Posterior vena cava (tissue), 2 donors: ENCODE data around the gene SMPD4. TPM values are rescaled to one million over a fixed set of nuclear protein-coding genes. Genes with fewer than 3 reads are reported as not detected.
A peak's percentile ranks its signal among the peaks of the same experiment; 100 is the strongest.
"Not testable (repeated sequence)": the region's sequence is repeated elsewhere in the genome, so short reads cannot be mapped to it uniquely, and the experiment has no call there.

Source experiments
- DNase-seq: peaks from one replicate; pipeline ENCODE4 v3.0.0-alpha.2; 2020; ENCODE audit warnings: low spot score
- intact Hi-C, 2 donors: fragments of 100-400 bp; cut with DNase I; formaldehyde crosslinking; loops; one replicate each; pipeline versions ENCODE4 v1.14.1 to v1.14.2; 2022 to 2023
- total RNA-seq, 2 donors: library from RNA; stranded (reverse); fragmentation: NEBNext Ultra II Directional; extraction: Animal tissue kit (Norgen Biotek cat#: 25700); gene quantifications; one replicate each; pipeline ENCODE4 v1.2.1, GENCODE V29; 2021
- donor health status: DM: yes; HTN: yes; CAD: no.
- donor health status: DM: yes; HTN: yes; CAD: no.

Gene SMPD4
- total RNA-seq, 2 donors from 2014 or later: 26.5 to 29.7 TPM

- intact Hi-C loops: no loop called here
- peak; percentile 48 for DNase-seq
Observed at GRCh38 chr2:130190237-130190636, 8.8 kb upstream of the SMPD4 start.

- DNase-seq: not testable (repeated sequence)
- intact Hi-C loops: loop anchor here in 1 of 2 donors (10.0 kb wide), 1 partner anchor 146 kb away; no protein-coding TSS in a partner anchor
Observed at GRCh38 chr2:130188958-130189357, 7.6 kb upstream of the SMPD4 start.

- intact Hi-C loops: loop anchor here in 1 of 2 donors (10.0 kb wide), 1 partner anchor 147 kb away; no protein-coding TSS in a partner anchor
- DNase-seq: peak; percentile 17
Observed at GRCh38 chr2:130187859-130188792, 6.7 kb upstream of the SMPD4 start.

GRCh38 chr2:130187268-130187667 lies 5.9 kb upstream of the SMPD4 start:
- intact Hi-C loops: loop anchor here in 1 of 2 donors (10.0 kb wide), 1 partner anchor 148 kb away; no protein-coding TSS in a partner anchor
- peak; percentile 25 for DNase-seq

- peak; percentile 24 for DNase-seq
Observed at GRCh38 chr2:130186391-130186790, 5.0 kb upstream of the SMPD4 start.

GRCh38 chr2:130185896-130186295 lies 4.5 kb upstream of the SMPD4 start:
- intact Hi-C loops: loop anchor here in 1 of 2 donors (10.0 kb wide), 1 partner anchor 149 kb away; no protein-coding TSS in a partner anchor
- DNase-seq: peak; percentile 55

More at GRCh38 chr2:130186391-130186790, 5.0 kb upstream of the SMPD4 start:
- intact Hi-C loops: loop anchor here in 1 of 2 donors (10.0 kb wide), 1 partner anchor 148 kb away; no protein-coding TSS in a partner anchor

GRCh38 chr2:130185436-130185835 lies 4.0 kb upstream of the SMPD4 start:
- DNase-seq: no peak
- intact Hi-C loops: loop anchor here in 1 of 2 donors (10.0 kb wide), 1 partner anchor 149 kb away; no protein-coding TSS in a partner anchor

GRCh38 chr2:130183512-130184373 lies 2.3 kb upstream of the SMPD4 start:
- DNase-seq: no peak
- intact Hi-C loops: loop anchor here in 1 of 2 donors (10.0 kb wide), 1 partner anchor 151 kb away; no protein-coding TSS in a partner anchor

GRCh38 chr2:130182826-130183511 lies 1.6 kb upstream of the SMPD4 start:
- intact Hi-C loops: loop anchor here in 1 of 2 donors (10.0 kb wide), 1 partner anchor 152 kb away; no protein-coding TSS in a partner anchor
- not testable (repeated sequence) for DNase-seq

GRCh38 chr2:130181880-130182682 lies 679 bp upstream of the SMPD4 start, which contains the start of gene MZT2B:
MZT2B (plus strand) TSS chr2:130182262; CDS start chr2:130182283, 21 bp downstream.
- peak; percentile 97 for DNase-seq
- intact Hi-C loops: loop anchor here in 1 of 2 donors (10.0 kb wide), 1 partner anchor 153 kb away; no protein-coding TSS in a partner anchor

- intact Hi-C loops: loop anchor here in 1 of 2 donors (10.0 kb wide), 1 partner anchor 154 kb away; no protein-coding TSS in a partner anchor
- DNase-seq: not testable (repeated sequence)
Observed at GRCh38 chr2:130180404-130181324, 738 bp downstream of the SMPD4 start.

- intact Hi-C loops, DNase-seq: not testable (repeated sequence)
Observed at GRCh38 chr2:130174866-130175265, 6.5 kb downstream of the SMPD4 start.

- intact Hi-C loops: no loop called here
- DNase-seq: no peak
Observed at GRCh38 chr2:130169896-130170295, 11.5 kb downstream of the SMPD4 start.

- intact Hi-C loops, DNase-seq: not testable (repeated sequence)
Observed at GRCh38 chr2:130169163-130169562, 12.2 kb downstream of the SMPD4 start.

- DNase-seq, intact Hi-C loops: not testable (repeated sequence)
Observed at GRCh38 chr2:130166611-130167010, 14.8 kb downstream of the SMPD4 start.

GRCh38 chr2:130165293-130166016 lies 15.9 kb downstream of the SMPD4 start:
- intact Hi-C loops: no loop called here
- no peak for DNase-seq
